Tibial artery (tissue), 4 donors: ENCODE measurements around the gene TTLL11.

ENCODE experiments used
- DNase-seq, 2 donors: peaks; one replicate each; pipeline ENCODE4 v3.0.0-alpha.2; 2019
- H3K27ac ChIP-seq, 2 donors: fragments of 200-600 bp; sonication (generic) in 1 of 2; 1 replicate in 1 of 2; 2 replicates in 1 of 2; pipeline ENCODE4 v1.5.1; 2018 to 2019; ENCODE audit warnings: mild to moderate bottlenecking in 1 of 2
- H3K27me3 ChIP-seq, 2 donors: fragments of 200-600 bp; sonication (generic) in 1 of 2; one replicate each; pipeline versions ENCODE4 v1.5.1 to v1.6.0; 2016 to 2019
- H3K36me3 ChIP-seq, 3 donors: fragments of 200-600 bp; sonication (generic) in 2 of 3; one replicate each; pipeline ENCODE4 v1.5.1; 2016 to 2019; ENCODE audit warnings: mild to moderate bottlenecking in 2 of 3
- H3K4me1 ChIP-seq, 4 donors: fragments of 200-600 bp; sonication (generic) in 2 of 4; 1 replicate in 3 of 4; 2 replicates in 1 of 4; pipeline ENCODE4 v1.5.1; 2016 to 2019
- H3K4me3 ChIP-seq, 2 donors: fragments of 200-600 bp; sonication (generic) in 1 of 2; 1 replicate in 1 of 2; 2 replicates in 1 of 2; pipeline ENCODE4 v1.5.1; 2018 to 2019; ENCODE audit warnings: mild to moderate bottlenecking in 2 of 2
- H3K9me3 ChIP-seq, 3 donors: fragments of 200-600 bp; sonication (generic) in 1 of 3; one replicate each; pipeline ENCODE4 v1.5.1; 2016 to 2019
- intact Hi-C: fragments of 100-400 bp; cut with DNase I; formaldehyde crosslinking; loops from one replicate; pipeline ENCODE4 v1.15.0; 2023; ENCODE audit warnings: low total_unique reads
- TF ChIP-seq, protein P1 (sequence below), 2 experiments: fragments of 200-600 bp in 1 of 2; fragments of 450-650 bp in 1 of 2; IDR thresholded peaks; one replicate each; pipeline ENCODE4 v1.5.1; 2017 to 2019; ENCODE audit warnings: antibody characterized with exemption in 2 of 2, mild to moderate bottlenecking in 1 of 2, moderate library complexity in 1 of 2

TTLL11 gene

DNA sequence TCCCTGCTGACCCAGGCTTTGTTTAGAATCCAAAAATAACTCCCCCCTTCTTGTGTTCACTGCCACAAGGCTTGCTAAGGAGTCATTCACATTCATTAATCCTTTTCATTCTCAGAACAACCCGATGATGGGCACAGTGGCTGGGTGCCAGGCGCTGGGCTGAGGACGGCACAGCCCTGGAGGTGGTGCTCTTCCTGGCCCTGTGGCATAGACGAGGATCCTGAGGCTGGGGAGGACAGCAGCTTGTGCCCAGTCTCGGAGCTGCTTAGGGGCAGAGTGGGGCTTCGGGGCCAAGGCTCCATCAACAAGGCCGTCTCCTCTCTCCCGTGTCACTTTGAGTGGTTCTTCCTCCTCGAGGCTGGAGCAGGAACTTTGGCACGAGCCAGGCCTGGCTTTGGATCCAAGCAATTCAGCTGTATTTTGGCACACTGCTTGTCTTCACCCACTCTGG lies 166.7 kb downstream of the TTLL11 start:
- no peak for DNase-seq
- TF ChIP-seq, protein P1, sequence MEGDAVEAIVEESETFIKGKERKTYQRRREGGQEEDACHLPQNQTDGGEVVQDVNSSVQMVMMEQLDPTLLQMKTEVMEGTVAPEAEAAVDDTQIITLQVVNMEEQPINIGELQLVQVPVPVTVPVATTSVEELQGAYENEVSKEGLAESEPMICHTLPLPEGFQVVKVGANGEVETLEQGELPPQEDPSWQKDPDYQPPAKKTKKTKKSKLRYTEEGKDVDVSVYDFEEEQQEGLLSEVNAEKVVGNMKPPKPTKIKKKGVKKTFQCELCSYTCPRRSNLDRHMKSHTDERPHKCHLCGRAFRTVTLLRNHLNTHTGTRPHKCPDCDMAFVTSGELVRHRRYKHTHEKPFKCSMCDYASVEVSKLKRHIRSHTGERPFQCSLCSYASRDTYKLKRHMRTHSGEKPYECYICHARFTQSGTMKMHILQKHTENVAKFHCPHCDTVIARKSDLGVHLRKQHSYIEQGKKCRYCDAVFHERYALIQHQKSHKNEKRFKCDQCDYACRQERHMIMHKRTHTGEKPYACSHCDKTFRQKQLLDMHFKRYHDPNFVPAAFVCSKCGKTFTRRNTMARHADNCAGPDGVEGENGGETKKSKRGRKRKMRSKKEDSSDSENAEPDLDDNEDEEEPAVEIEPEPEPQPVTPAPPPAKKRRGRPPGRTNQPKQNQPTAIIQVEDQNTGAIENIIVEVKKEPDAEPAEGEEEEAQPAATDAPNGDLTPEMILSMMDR (IDR thresholded peaks at IDR 0.05) = no peak
- Histone ChIP-seq H3K9me3 (no peaks in the 10 kb centered on the region), H3K27me3 (no peaks in the 10 kb centered on the region), H3K36me3 (peaks cover 0 to 8% (median 0%) of the 10 kb centered on the region in 3 donors), H3K4me3 (no peak overlapping the region), H3K4me1 (peaks cover 0 to 6% (median 2%) of the 10 kb centered on the region in 4 donors), H3K27ac (no peak overlapping the region)
- intact Hi-C loops = loop anchor here (5.0 kb wide), 1 partner anchor 1136 kb away; no protein-coding TSS in a partner anchor

DNA sequence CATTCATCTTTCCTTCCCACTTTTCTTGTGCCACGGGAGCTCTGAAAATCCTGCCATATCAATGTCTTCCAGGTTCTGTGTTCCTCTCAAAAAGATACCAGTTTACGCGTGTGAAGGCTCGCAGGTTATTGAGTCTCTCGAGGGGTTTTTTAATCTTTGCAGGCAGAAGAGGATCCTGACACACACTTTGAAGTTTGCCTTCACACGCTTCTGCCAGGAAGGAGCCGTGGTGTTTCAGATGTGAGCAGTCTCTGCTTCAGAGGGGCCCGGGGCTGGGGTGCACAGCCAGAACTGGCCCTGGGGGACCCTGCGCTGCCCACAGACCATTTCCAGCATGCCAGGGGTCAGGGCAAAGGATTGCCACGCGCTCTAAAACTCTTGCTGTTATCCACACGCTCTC lies 167.2 kb downstream of the TTLL11 start:
- TF ChIP-seq, protein P1 (IDR thresholded peaks at IDR 0.05) = no peak
- H3K4me3 ChIP-seq = no peak overlapping the region
- H3K4me1 ChIP-seq = peaks cover 0 to 6% (median 2%) of the 10 kb centered on the region in 4 donors
- no peaks in the 10 kb centered on the region for H3K27me3 ChIP-seq
- intact Hi-C loops = loop anchor here (5.0 kb wide), 1 partner anchor 1136 kb away; no protein-coding TSS in a partner anchor
- no peak for DNase-seq
- H3K36me3 ChIP-seq = peaks cover 0 to 8% (median 0%) of the 10 kb centered on the region in 3 donors
- H3K27ac ChIP-seq = no peak overlapping the region
- H3K9me3 ChIP-seq = no peaks in the 10 kb centered on the region

DNA sequence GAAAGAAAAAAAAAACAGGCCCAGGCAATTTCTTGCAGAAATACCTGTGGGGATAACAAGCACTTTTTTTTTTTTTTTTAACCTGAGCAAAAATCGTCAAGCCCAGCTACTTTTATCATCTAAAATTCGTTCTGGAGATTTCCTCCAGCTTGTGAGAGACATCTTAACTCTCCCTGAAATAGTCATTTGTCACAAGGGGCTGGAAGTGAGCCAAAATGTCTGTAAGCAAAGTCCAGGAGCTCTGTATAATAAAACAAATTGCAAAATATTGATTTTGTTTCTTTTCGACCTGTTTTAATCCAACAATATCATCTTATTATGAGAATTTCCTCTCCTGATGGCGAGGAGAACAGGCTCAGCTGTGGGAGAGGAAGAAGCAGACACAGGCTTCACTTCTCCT lies 168.4 kb downstream of the TTLL11 start:
- Histone ChIP-seq H3K4me3 (no peak overlapping the region), H3K27me3 (no peaks in the 10 kb centered on the region), H3K36me3 (peaks cover 0 to 8% (median 0%) of the 10 kb centered on the region in 3 donors), H3K27ac (no peak overlapping the region), H3K4me1 (peaks cover 0 to 6% (median 2%) of the 10 kb centered on the region in 4 donors), H3K9me3 (no peaks in the 10 kb centered on the region)
- DNase-seq = no peak
- TF ChIP-seq, protein P1 (IDR thresholded peaks at IDR 0.05) = no peak
- intact Hi-C loops = loop anchor here (5.0 kb wide), 1 partner anchor 1138 kb away; no protein-coding TSS in a partner anchor

DNA sequence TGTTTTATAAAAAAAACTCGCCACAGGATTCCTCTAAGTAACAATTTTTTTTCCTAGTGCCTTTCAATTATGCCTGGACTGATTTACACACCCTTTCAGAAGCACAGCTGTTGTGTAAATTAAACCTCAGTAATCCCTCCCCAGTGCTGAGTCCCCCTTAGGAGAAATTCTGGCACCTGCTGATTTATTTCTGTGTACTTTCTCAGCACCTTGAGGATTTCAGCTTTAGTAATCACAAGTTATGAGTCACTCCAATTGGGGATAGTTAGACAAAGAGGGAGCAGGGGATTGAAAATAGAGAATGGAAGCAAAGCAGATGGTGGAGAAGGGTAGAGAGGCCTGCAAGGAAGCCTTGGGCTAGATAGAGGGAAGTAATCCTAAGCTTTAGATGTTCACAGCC lies 171.7 kb downstream of the TTLL11 start:
- Histone ChIP-seq H3K4me3 (no peak overlapping the region), H3K27ac (no peak overlapping the region), H3K9me3 (no peaks in the 10 kb centered on the region), H3K36me3 (peaks cover 0 to 11% (median 5%) of the 10 kb centered on the region in 3 donors), H3K27me3 (no peaks in the 10 kb centered on the region), H3K4me1 (peaks cover 0 to 2% (median under 1%) of the 10 kb centered on the region in 4 donors)
- intact Hi-C loops = no loop called here
- no peak for DNase-seq
- TF ChIP-seq, protein P1 (IDR thresholded peaks at IDR 0.05) = no peak

DNA sequence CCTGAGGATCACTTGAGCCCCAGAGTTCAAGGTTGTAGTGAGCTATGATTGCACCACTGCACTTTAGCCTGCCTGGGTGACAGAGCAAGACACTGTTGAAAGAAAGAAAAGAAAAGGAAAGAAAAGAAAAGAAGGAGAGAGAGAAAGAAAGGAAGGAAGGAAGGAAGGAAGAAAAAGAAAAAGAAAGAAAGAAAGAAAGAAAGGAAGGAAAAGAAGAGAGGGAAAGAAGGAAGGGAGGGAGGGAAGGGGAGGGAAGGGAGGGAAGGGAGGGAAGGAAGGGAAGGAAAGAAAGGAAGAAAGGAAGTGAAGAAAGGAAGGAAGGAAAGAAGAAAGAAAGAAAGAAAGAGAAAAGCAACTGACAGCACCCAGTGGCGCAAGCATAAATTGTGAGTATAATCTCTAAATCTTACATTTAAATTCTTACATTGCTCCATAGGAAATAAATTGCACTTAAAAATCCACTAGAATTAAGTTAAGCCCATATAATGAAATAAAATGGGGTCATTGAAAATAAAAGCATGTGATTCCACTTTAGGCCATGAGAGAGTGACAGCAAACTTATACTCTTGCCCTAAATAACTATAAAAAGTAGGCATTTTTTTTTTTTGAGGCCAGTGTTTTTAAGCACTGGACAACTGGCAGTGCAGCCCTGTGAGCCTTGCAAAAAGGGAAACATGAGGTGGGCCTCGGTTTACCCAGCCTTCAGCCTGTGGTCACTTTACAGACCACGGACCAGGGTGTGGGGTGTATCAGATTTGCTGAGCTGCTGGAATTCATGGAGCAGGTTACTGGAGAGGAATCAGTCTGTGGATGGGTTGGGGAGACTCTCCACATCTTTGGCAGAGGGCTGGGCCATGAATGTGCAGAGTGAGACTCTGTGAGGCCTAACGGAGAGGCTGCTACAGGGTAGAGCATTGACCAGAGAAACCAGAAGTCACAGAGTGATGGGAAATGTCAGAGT lies 175.5 kb downstream of the TTLL11 start:
- Histone ChIP-seq H3K4me3 (no peak overlapping the region), H3K4me1 (no peaks in the 10 kb centered on the region), H3K9me3 (no peaks in the 10 kb centered on the region), H3K36me3 (peaks cover 0 to 9% (median 6%) of the 10 kb centered on the region in 3 donors), H3K27ac (no peak overlapping the region), H3K27me3 (no peaks in the 10 kb centered on the region)
- intact Hi-C loops = no loop called here
- TF ChIP-seq, protein P1 (IDR thresholded peaks at IDR 0.05) = no peak
- DNase-seq = no peak
